ENCODE results near the gene ARRB1. TPM values are rescaled to one million over a fixed set of nuclear protein-coding genes. Genes with fewer than 3 reads are reported as not detected.

Gene ARRB1
- total RNA-seq, 4 donors from 2014 or later = 23.1 to 61.8 (median 44.8) TPM

- Histone ChIP-seq H3K9me3 (no peaks in the 10 kb centered on the region), H3K36me3 (no peaks in the 10 kb centered on the region), H3K27ac (no peak overlapping the region), H3K4me3 (no peak overlapping the region), H3K4me1 (peaks cover 4% of the 10 kb centered on the region in 2 donors), H3K27me3 (no peaks in the 10 kb centered on the region)
- DNase-seq = no peak
- intact Hi-C loops (cut with DNase I; ENCODE audit: low total_unique reads) = no loop called here
- no peak for TF ChIP-seq POLR2A (IDR thresholded peaks at IDR 0.05)
- TF ChIP-seq, protein P1, sequence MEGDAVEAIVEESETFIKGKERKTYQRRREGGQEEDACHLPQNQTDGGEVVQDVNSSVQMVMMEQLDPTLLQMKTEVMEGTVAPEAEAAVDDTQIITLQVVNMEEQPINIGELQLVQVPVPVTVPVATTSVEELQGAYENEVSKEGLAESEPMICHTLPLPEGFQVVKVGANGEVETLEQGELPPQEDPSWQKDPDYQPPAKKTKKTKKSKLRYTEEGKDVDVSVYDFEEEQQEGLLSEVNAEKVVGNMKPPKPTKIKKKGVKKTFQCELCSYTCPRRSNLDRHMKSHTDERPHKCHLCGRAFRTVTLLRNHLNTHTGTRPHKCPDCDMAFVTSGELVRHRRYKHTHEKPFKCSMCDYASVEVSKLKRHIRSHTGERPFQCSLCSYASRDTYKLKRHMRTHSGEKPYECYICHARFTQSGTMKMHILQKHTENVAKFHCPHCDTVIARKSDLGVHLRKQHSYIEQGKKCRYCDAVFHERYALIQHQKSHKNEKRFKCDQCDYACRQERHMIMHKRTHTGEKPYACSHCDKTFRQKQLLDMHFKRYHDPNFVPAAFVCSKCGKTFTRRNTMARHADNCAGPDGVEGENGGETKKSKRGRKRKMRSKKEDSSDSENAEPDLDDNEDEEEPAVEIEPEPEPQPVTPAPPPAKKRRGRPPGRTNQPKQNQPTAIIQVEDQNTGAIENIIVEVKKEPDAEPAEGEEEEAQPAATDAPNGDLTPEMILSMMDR (IDR thresholded peaks at IDR 0.05) = no peak
Measured at GRCh38 chr11:75314771-75315438, 36.6 kb downstream of the ARRB1 start.

DNA sequence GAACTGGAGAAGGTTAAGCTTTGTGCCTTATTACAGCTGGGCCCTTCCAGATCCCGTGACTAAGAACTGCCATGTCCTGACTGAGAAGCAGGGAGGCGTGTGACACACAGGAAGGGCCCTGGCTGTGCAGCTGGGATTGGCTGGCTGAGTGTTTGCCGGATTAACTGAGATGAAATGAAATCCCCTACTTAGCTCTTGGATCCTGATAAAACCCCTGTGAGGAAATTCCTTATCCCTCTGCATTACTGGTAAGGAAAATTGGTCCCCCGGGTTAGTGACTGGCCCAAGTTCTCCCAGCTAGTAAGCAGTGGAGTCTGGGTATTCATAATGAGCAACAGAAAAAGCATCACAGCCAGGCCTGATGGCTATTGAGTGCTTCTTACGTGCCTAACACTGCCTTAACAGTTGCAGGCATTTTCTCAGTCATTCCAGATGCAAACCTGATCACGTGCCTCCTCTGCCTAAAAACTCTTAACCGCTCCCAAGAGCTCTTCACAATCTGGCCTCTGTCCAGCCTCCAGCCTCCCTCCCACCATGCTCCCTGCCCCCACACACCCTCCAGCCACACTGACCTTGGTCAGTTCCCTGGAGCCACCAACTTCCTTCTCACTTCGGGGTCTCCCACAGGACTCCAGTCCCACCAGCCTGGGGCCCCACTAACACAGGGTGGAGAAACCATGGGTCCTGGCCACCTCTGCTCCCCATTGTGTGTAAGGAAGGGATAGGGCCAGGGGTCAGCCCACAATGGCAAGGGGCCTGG is 37.8 kb downstream of the ARRB1 start:
- Histone ChIP-seq H3K4me1 (peaks cover 0 to 4% of the 10 kb centered on the region in 2 donors), H3K4me3 (no peak overlapping the region), H3K9me3 (no peaks in the 10 kb centered on the region), H3K27me3 (no peaks in the 10 kb centered on the region), H3K27ac (peak overlapping the region; percentile 76 to 91), H3K36me3 (no peaks in the 10 kb centered on the region)
- DNase-seq = peak; percentile 54 to 67
- TF ChIP-seq, protein P1 (IDR thresholded peaks at IDR 0.05) = no peak
- no peak for TF ChIP-seq POLR2A (IDR thresholded peaks at IDR 0.05)
- intact Hi-C loops (cut with DNase I; ENCODE audit: low total_unique reads) = no loop called here

GRCh38 chr11:75312346-75312745 is 39.1 kb downstream of the ARRB1 start:
- Histone ChIP-seq H3K9me3 (no peaks in the 10 kb centered on the region), H3K27ac (peak overlapping the region; percentile 76 to 91), H3K27me3 (no peaks in the 10 kb centered on the region), H3K36me3 (no peaks in the 10 kb centered on the region), H3K4me3 (no peak overlapping the region), H3K4me1 (peaks cover 0 to 4% of the 10 kb centered on the region in 2 donors)
- TF ChIP-seq, protein P1 (IDR thresholded peaks at IDR 0.05) = no peak
- TF ChIP-seq POLR2A (IDR thresholded peaks at IDR 0.05) = no peak
- intact Hi-C loops (cut with DNase I; ENCODE audit: low total_unique reads) = no loop called here
- no peak for DNase-seq

- TF ChIP-seq, protein P1 (IDR thresholded peaks at IDR 0.05) = no peak
- peak in 1 of 2 donors; percentile 45 for TF ChIP-seq POLR2A (IDR thresholded peaks at IDR 0.05)
- Histone ChIP-seq H3K9me3 (no peaks in the 10 kb centered on the region), H3K27me3 (no peaks in the 10 kb centered on the region), H3K4me3 (peak overlapping the region in 1 of 2 donors; percentile 26), H3K4me1 (peaks cover 0 to 4% of the 10 kb centered on the region in 2 donors), H3K27ac (peak overlapping the region; percentile 76 to 91), H3K36me3 (no peaks in the 10 kb centered on the region)
- peak; percentile 78 to 80 for DNase-seq
- intact Hi-C loops (cut with DNase I; ENCODE audit: low total_unique reads) = no loop called here
Measured at GRCh38 chr11:75311858-75312288, 39.6 kb downstream of the ARRB1 start.

GRCh38 chr11:75308986-75309385 is 42.5 kb downstream of the ARRB1 start:
- no peak overlapping the region for H3K27ac ChIP-seq
- intact Hi-C loops (cut with DNase I; ENCODE audit: low total_unique reads) = no loop called here
- no peak for DNase-seq
- peaks cover 0 to 4% of the 10 kb centered on the region in 2 donors for H3K4me1 ChIP-seq
- H3K36me3 ChIP-seq = no peaks in the 10 kb centered on the region
- no peaks in the 10 kb centered on the region for H3K27me3 ChIP-seq
- TF ChIP-seq, protein P1 (IDR thresholded peaks at IDR 0.05) = no peak
- no peak for TF ChIP-seq POLR2A (IDR thresholded peaks at IDR 0.05)
- H3K9me3 ChIP-seq = no peaks in the 10 kb centered on the region
- no peak overlapping the region for H3K4me3 ChIP-seq
